CD14-positive monocyte (primary cell): ENCODE data around the gene ABCC9. TPM values are rescaled to one million over a fixed set of nuclear protein-coding genes. Genes with fewer than 3 reads are reported as not detected.

Experiments used
- DNase-seq, 3 donors: peaks; one replicate each; pipeline ENCODE4 v3.0.0-alpha.2; 2011 to 2022
- H2AFZ ChIP-seq: 2 replicates; pipeline ENCODE4 v1.6.0; 2012; ENCODE audit warnings: mild to moderate bottlenecking, low read depth, low read length, inconsistent platforms; ENCODE audit not compliant: insufficient read depth, poor library complexity, severe bottlenecking
- H3K27ac ChIP-seq, 2 donors: 1 replicate in 1 of 2; 2 replicates in 1 of 2; pipeline ENCODE4 v1.5.1; 2012 to 2013; ENCODE audit warnings: low read length in 2 of 2, control low read depth in 1 of 2, inconsistent platforms in 1 of 2, low read depth in 1 of 2, mild to moderate bottlenecking in 1 of 2
- H3K27me3 ChIP-seq, 2 donors: one replicate each; pipeline versions ENCODE4 v1.6.0 to v1.6.1; 2011 to 2013; ENCODE audit warnings: low read length in 2 of 2; ENCODE audit not compliant: control insufficient read depth in 2 of 2, insufficient read depth in 2 of 2
- H3K36me3 ChIP-seq, 2 donors: replicated peaks in 1 of 2; 1 replicate in 1 of 2; 2 replicates in 1 of 2; pipeline versions ENCODE4 v1.5.1 to v1.6.1; 2012 to 2013; ENCODE audit warnings: low read length in 2 of 2, control low read depth in 1 of 2, inconsistent platforms in 1 of 2, mild to moderate bottlenecking in 1 of 2; ENCODE audit not compliant: insufficient read depth in 2 of 2, control insufficient read depth in 1 of 2
- H3K4me1 ChIP-seq, 2 donors: 1 replicate in 1 of 2; 2 replicates in 1 of 2; pipeline versions ENCODE4 v1.5.1 to v1.6.1; 2012 to 2013; ENCODE audit warnings: low read length in 2 of 2, control low read depth in 1 of 2, inconsistent platforms in 1 of 2, mild to moderate bottlenecking in 1 of 2, moderate library complexity in 1 of 2; ENCODE audit not compliant: insufficient read depth in 2 of 2, control insufficient read depth in 1 of 2
- H3K4me2 ChIP-seq: replicated peaks from 2 replicates; pipeline ENCODE3; 2012; ENCODE audit warnings: low read length, moderate library complexity, mild to moderate bottlenecking; ENCODE audit not compliant: poor library complexity, severe bottlenecking; ENCODE audit errors: extremely low read depth
- H3K4me3 ChIP-seq, 3 experiments: fragments of 200-600 bp in 1 of 3; sonication (generic) in 1 of 3; replicated peaks in 1 of 3; 1 replicate in 2 of 3; 2 replicates in 1 of 3; pipeline ENCODE4 v1.5.1; 2011 to 2013; ENCODE audit warnings: low read length in 3 of 3, mild to moderate bottlenecking in 3 of 3, control low read depth in 2 of 3, low read depth in 2 of 3, inconsistent platforms in 1 of 3, moderate library complexity in 1 of 3
- H3K79me2 ChIP-seq: 2 replicates; pipeline ENCODE4 v1.6.0; 2012; ENCODE audit warnings: mild to moderate bottlenecking, control low read depth, inconsistent platforms, low read length, moderate library complexity; ENCODE audit not compliant: insufficient read depth
- H3K9ac ChIP-seq: 2 replicates; pipeline ENCODE4 v1.6.0; 2017; ENCODE audit warnings: low read length, mild to moderate bottlenecking; ENCODE audit not compliant: insufficient read depth, poor library complexity, severe bottlenecking
- H3K9me3 ChIP-seq, 2 donors: replicated peaks in 1 of 2; 1 replicate in 1 of 2; 2 replicates in 1 of 2; pipeline versions ENCODE4 v1.5.1 to v1.6.1; 2012 to 2013; ENCODE audit warnings: low read length in 2 of 2, control low read depth in 1 of 2; ENCODE audit not compliant: control insufficient read depth in 1 of 2, insufficient read depth in 1 of 2
- H4K20me1 ChIP-seq: 2 replicates; pipeline ENCODE4 v1.6.0; 2012; ENCODE audit warnings: mild to moderate bottlenecking, low read length, control low read depth, moderate library complexity; ENCODE audit not compliant: insufficient read depth
- H3K27ac Mint-ChIP-seq, 7 donors: one replicate each; pipeline ENCODE4 v1.8.0; 2020; ENCODE audit warnings: mild to moderate bottlenecking in 7 of 7, mixed read lengths in 7 of 7, moderate library complexity in 6 of 7, inconsistent platforms in 2 of 7
- H3K27me3 Mint-ChIP-seq, 3 donors: one replicate each; pipeline ENCODE4 v1.8.0; 2021 to 2022; ENCODE audit warnings: low read depth in 3 of 3, mild to moderate bottlenecking in 3 of 3, mixed read lengths in 3 of 3, moderate library complexity in 3 of 3, inconsistent platforms in 1 of 3
- H3K36me3 Mint-ChIP-seq, 2 donors: one replicate each; pipeline ENCODE4 v1.8.0; 2020; ENCODE audit warnings: mixed read lengths in 2 of 2, inconsistent platforms in 1 of 2, mild to moderate bottlenecking in 1 of 2
- H3K4me1 Mint-ChIP-seq: one replicate; pipeline ENCODE4 v1.8.0; 2020; ENCODE audit warnings: mild to moderate bottlenecking, mixed read lengths
- H3K4me3 Mint-ChIP-seq, 2 donors: one replicate each; pipeline ENCODE4 v1.8.0; 2020; ENCODE audit warnings: mild to moderate bottlenecking in 2 of 2, mixed read lengths in 2 of 2, moderate library complexity in 1 of 2
- H3K9me3 Mint-ChIP-seq, 7 donors: one replicate each; pipeline ENCODE4 v1.8.0; 2020 to 2022; ENCODE audit warnings: mixed read lengths in 7 of 7, mild to moderate bottlenecking in 6 of 7, moderate library complexity in 6 of 7, inconsistent platforms in 2 of 7
- WGBS: methylation state at CpG from one replicate; pipeline ENCODE4 v1.1.5; 2013; ENCODE audit warnings: missing lambda C conversion rate; ENCODE audit not compliant: insufficient coverage; 5-methylcytosine and 5-hydroxymethylcytosine counted together
- intact Hi-C, 2 donors: fragments of 100-400 bp; cut with micrococcal nuclease; formaldehyde crosslinking; loops; one replicate each; pipeline versions ENCODE4 v1.15.0 to v1.15.1; 2023
- polyA plus RNA-seq, 3 donors: library from polyadenylated mRNA; depleted of rRNA in 1 of 3; unstranded in 2 of 3; stranded (reverse) in 1 of 3; fragments of 300-500 nt in 2 of 3; fragments of >200 nt in 1 of 3; fragmentation: Illumina TruSeq in 2 of 3; gene quantifications; 1 replicate in 2 of 3; 2 replicates in 1 of 3; pipeline ENCODE4 v1.2.3, GENCODE V29; 2012 to 2021
- TF ChIP-seq, protein P1 (sequence below): fragments of 200-600 bp; IDR thresholded peaks from one replicate; pipeline ENCODE4 v1.8.0; 2022; ENCODE audit warnings: antibody characterized with exemption, mild to moderate bottlenecking

ABCC9 gene
- polyA plus RNA-seq, 3 donors, result not detected

DNA sequence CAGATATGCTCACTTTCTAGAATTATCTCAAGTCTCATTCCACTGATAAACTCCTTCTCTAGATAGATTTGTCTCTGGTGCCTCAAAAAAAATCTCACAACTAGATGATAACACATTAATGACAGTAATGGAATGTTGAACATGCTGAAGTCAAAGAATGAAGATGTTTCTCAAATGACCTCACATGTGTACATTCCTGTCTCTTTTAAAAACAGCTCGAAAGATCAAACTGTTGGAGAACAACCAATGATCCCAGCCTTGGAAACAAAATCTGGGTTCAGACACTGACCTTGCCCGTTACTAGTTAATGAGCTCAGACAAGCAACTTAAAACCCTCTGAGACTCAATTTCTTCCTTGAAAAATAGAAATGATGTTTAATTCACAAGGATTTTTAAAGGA, 122.0 kb downstream of the ABCC9 start:
- Mint-ChIP-seq H3K4me3 (no peak overlapping the region), H3K27me3 (no peaks in the 10 kb centered on the region), H3K27ac (no peak overlapping the region), H3K4me1 (no peaks in the 10 kb centered on the region), H3K36me3 (no peaks in the 10 kb centered on the region), H3K9me3 (peaks cover 0 to 5% (median 0%) of the 10 kb centered on the region in 7 donors)
- intact Hi-C loops, result no loop called here
- Histone ChIP-seq H3K4me2 (no peak overlapping the region), H3K9me3 (no peaks in the 10 kb centered on the region), H3K4me1 (no peaks in the 10 kb centered on the region), H2AFZ (no peak overlapping the region), H3K36me3 (no peaks in the 10 kb centered on the region), H3K4me3 (no peak overlapping the region), H3K27ac (no peak overlapping the region), H3K9ac (no peak overlapping the region), H3K79me2 (no peaks in the 10 kb centered on the region), H4K20me1 (no peaks in the 10 kb centered on the region), H3K27me3 (no peaks in the 10 kb centered on the region)
- TF ChIP-seq, protein P1, sequence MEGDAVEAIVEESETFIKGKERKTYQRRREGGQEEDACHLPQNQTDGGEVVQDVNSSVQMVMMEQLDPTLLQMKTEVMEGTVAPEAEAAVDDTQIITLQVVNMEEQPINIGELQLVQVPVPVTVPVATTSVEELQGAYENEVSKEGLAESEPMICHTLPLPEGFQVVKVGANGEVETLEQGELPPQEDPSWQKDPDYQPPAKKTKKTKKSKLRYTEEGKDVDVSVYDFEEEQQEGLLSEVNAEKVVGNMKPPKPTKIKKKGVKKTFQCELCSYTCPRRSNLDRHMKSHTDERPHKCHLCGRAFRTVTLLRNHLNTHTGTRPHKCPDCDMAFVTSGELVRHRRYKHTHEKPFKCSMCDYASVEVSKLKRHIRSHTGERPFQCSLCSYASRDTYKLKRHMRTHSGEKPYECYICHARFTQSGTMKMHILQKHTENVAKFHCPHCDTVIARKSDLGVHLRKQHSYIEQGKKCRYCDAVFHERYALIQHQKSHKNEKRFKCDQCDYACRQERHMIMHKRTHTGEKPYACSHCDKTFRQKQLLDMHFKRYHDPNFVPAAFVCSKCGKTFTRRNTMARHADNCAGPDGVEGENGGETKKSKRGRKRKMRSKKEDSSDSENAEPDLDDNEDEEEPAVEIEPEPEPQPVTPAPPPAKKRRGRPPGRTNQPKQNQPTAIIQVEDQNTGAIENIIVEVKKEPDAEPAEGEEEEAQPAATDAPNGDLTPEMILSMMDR, result no peak
- no peak for DNase-seq
- WGBS, result 71% methylated on average over 1 of the region's 2 CpGs

DNA sequence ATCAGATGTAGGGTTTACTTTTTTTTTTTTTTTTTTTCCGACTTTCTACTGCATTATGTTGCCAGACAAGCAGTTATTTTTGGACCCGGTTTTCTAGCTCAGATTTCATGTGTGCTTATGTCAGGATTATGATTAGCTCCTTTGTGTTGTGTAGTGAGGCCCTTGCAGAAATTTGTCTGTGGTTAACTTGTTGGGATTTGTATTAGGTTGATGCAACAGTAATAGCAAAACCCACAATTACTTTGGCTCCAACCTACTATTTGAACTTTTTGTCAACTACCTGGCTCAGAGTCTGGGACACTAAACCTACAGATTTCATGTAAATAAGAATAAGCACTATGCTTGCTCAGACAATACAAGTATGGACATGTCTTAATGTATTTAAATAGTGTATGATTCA, 122.6 kb downstream of the ABCC9 start:
- H3K4me2 ChIP-seq, result no peak overlapping the region
- no peak overlapping the region for H3K9ac ChIP-seq

More for the DNA sequence above, 122.6 kb downstream of the ABCC9 start:
- Histone ChIP-seq H2AFZ (no peak overlapping the region), H3K27ac (no peak overlapping the region), H3K4me3 (no peak overlapping the region), H3K4me1 (no peaks in the 10 kb centered on the region), H3K27me3 (no peaks in the 10 kb centered on the region), H3K79me2 (no peaks in the 10 kb centered on the region), H3K9me3 (no peaks in the 10 kb centered on the region), H4K20me1 (no peaks in the 10 kb centered on the region), H3K36me3 (no peaks in the 10 kb centered on the region)
- TF ChIP-seq, protein P1, result no peak
- WGBS, result 40% methylated on average over 1 of the region's 2 CpGs
- no peak for DNase-seq
- Mint-ChIP-seq H3K36me3 (no peaks in the 10 kb centered on the region), H3K9me3 (peaks cover 0 to 3% (median 0%) of the 10 kb centered on the region in 7 donors), H3K4me1 (no peaks in the 10 kb centered on the region), H3K4me3 (no peak overlapping the region), H3K27me3 (no peaks in the 10 kb centered on the region), H3K27ac (no peak overlapping the region)
- intact Hi-C loops, result no loop called here
